Measurements from ENCODE around the gene TMEM151B.
"Not testable (repeated sequence)": the region's sequence is repeated elsewhere in the genome, so short reads cannot be mapped to it uniquely, and the experiment has no call there.

TMEM151B gene

DNA sequence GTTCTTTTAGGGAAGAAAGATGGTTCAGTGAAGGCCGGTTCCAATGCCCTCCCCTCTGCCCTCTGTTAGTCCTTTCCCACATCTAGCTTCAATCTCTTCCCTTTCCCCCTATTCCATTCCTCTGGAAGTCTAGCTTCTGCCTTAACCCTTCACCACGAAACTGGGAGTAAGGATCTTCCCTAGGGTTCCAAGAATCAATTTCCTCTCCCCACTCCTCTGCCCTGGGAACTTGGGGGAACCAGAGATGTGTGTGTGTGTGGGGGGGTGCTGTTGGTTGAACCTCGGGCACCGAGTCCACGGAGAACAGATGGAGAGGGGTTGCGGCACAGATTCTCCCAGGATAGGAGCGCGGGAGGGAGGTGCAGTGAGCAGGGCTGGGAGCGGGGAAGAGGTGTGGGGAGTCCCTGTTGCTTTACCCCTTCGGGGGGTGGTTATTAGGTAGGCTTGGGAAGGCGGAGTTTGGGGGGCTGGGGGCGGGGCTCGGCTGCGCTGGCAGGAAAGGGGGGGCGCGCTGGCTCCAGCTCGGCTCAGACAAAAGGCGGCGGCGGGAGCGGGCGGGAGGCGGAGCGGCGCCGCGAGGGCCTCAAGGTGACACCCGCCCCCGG, at the start of gene TMEM151B:
TSS of gene TMEM151B (plus strand) at position 530 of the 605 bp plus-strand sequence. CDS start 293 bp downstream, outside the sequence.
- ATAC-seq: no peak
- DNase-seq: peak; percentile 34

DNA sequence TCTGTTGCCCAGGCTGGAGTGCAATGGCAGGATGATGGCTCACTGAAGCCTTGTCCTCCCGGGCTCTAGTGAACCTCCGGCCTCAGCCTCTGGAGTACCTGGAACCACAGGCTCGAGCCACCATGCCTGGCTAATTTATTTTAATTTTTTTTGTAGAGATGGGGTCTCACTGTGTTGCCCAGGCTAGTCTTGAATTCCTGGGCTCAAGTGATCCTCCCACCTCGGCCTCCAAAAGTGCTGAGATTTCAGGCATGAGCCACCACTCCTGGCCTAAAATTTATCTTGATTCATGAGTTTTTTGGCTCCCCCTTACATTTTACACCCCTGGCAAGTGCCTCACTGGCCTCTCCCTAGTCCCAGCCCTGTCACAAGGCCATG, 49.3 kb upstream of the TMEM151B start:
- DNase-seq (no peak), ATAC-seq (no peak)

DNA sequence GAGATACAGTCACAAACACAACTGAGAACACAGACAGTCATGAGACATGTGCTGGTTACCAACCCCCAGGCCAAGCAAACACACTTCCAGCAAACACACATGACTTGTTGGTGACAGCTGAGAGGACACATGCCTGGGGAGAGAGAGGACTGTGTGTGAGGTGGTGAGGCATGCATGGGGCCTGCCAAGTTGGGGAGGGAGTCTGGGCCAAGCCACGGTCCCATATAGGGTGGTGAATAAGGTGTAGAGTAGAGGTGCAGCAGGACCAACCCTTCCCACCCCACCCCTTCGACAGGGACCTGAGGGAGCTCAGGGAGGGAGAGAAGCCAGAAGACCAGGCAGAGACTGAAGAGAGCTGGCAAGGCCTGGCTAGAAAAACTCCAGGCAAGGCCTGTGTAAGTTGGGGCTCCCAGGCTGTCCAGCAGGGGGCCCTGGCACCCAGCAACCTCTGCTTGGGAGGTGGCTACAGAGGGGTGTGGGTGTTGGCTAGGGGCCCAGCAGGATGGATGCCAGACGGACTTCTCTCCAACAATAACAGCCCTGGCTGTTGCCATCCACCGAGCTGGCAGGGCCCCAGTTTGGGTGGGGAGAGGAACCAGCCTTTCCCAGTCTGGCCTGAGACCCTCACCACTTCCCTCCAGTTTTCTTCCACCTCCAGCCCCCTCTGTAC, 48.8 kb upstream of the TMEM151B start:
- DNase-seq: peak; percentile 81
- peak; percentile 55 for ATAC-seq

DNA sequence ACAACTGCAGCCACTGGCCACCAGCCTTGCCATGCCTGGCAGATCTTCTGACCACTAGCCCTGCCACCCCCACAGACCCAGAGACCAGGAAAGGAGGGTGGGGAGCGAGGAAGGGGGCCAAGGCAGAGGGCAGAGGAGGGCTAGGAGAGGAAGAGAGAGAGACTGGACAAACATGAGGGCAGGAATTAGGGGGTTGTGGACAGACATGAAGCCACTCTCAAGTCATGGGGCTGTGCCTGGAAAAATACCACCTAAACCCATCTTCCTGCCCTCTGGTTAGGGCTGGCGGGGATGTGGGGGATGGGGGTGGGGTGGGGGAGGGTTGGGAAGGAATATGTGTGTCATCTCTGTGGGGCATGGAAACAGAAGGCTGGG, 48.3 kb upstream of the TMEM151B start:
- no peak for ATAC-seq
- no peak for DNase-seq

DNA sequence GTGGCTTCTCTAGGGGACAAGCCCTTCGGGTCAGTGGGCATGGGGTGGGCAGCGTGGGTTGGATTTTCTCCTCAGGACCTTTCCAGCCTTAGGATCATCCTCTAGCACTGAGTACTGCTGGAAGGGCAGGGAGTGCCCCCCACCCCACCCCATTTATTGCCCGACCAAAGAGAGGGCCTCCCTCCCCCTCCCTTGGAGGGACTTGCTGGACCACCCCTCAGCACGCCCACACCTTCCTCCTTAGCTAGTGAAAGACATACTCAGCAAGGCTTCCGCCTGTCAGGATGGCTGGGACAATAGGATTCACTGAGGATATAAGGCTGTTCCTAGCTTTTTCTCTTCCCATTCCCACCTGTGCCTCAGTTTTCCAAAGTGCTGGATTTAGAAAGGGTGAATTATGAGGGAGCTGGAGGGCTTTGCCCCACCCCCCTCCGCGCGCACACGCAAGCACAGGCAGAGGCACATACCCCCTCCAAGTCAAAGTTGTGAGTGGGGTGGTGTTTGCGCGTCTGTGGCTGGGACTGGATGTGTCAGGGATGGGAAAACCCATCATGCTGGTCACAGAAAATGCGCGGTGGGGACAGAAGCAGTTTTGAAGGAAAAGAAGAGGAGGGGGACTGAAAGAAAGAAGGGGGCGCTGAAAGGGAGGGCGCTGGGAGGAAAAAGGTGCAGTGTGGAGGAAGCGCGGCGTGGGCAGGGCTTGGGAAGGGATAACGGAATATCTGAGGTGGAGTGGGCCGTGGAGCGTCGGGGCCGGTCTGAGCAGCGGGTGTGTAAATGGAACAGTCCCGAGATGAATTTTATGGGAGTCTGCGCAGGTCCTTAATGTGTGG, 47.5 kb upstream of the TMEM151B start:
- peak; percentile 11 for ATAC-seq
- DNase-seq: peak; percentile 38

DNA sequence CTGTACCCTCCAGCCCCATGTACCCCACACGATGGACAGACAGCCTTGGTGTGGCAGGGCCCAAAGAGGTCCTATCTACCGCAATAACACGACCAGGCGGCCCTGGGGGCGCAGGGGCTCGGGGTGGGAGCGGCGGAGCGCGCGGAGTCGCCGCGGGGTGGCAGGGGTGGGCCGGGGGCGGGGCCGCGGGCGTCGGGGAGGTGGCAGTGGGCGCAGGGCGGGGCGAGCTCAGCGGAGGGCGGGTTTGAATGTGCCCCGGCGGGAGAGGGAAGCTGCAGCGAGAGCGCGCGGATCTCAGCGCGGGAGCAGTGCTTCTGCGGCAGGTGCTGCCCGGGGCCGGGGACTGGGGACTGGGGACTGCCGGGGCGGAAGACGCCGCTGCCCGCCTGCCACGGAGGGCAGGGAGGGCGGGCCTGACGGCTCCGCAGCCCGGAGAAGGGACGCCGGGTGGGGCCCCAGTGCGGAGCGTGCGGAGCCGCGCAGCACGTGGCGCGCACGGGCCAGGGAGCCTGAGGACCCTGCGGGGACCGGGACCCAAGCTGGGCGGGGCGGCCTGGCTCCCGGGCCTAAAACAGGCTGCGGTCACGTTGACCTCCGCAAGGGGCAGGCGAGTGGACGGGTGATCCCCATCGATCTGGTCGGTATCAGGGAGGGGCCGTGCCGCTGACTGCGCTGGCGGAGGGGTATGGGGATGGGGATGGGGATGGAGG, 46.8 kb upstream of the TMEM151B start, which contains the start of gene SLC29A1:
TSS of gene SLC29A1 (plus strand) at position 277 of the 710 bp plus-strand sequence. CDS start 3,719 bp downstream, outside the sequence.
- ATAC-seq (peak; percentile 70), DNase-seq (peak; percentile 91)

DNA sequence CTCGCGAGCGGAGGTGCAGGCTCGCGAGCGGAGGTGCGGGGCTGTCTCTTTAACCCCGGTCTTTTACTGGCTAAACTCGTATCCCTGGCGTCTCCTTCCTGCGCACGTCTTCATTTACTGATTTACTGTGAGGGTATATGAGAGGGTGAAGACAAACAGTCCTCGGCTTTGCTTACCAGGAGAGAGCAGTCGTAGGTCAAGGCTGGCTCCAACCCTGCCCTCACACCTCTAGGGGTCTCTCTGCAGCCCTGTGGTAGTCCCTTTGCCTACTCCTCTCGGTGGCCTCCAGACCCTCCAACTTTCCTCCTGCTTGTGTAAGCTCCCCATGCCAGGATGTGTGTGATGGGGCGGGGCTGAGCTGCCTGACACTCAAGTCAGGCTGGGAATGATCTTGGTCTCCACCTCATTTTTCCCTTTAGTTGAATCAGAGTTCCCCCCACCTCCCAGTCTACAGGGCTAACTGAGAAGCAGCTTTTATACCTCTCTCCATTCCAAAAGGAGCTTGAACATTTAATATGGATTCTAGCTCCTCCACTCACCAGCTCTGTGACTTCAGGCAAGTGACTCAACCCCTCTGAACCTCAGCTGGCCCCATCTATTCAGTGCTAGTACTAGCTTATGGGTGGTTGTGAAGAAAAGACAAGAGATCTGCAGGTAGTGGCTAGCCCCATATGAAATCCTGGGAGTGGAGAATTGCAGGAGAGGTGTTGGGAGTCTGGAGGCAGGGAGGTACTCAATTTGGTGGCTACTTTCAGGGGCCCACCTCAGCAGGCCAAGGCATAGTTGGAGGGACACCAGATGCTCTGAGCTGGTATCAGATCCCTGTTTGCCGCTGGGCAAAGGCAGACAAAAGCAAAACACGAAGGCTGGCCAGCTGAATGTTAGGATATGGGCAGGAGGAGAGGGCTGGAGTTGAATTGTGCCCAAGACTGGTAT, 46.0 kb upstream of the TMEM151B start:
- peak; percentile 24 for DNase-seq

DNA sequence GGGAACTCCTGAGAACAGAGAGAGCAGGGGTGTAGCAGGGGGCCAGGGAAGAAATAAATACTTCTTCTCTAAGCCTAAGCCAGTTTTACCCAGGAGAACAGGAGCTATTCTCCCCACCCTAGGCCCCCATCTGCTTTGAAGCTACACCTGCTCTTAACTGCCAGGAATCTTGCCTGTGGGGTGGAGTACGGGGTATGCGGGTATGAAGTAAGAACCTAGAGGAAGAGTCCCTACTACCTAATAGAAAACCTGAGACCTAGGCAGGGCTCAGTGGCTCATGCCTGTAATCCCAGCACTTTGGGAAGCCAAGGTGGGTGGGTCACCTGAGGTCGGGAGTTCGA, 45.3 kb upstream of the TMEM151B start:
- ATAC-seq (no peak), DNase-seq (no peak)

More for the DNA sequence above, 46.0 kb upstream of the TMEM151B start:
- no peak for ATAC-seq

DNA sequence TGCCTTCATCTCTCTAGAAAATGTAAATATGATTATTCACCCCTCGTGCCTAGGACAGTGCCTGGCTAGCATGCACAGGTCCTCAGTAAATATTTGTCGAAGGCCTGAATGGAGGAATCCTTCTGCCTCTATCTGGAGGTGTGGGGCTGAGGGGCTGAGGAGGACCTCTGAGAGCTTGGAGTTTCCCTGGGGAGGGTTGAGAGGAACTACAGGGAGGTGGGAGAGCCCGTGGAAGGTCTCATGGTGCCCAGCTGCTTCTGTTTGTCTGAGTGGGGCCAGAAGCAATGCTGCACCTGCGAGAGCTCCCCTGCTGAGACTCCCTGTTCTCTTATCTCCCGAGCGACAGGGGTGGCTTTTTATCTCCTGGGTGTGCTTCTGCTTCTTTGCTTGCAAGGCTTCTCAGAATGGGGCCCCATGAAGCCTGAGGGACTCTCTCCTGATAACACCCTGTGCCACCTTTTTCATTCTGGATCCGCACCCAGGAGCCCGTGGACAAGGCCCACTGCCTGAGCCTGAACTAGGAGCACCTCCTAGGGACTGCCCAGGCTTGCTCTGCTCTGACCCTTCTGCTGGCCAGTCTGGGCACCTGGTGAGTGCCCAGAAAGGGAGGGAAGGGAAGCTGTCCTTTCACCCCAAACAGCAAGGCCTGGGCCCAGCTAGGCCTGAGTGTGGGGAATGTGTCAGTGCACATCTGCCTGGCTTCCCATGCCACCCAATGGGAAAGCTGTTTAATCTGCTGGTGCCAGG, 44.5 kb upstream of the TMEM151B start:
- DNase-seq: no peak
- ATAC-seq: no peak

DNA sequence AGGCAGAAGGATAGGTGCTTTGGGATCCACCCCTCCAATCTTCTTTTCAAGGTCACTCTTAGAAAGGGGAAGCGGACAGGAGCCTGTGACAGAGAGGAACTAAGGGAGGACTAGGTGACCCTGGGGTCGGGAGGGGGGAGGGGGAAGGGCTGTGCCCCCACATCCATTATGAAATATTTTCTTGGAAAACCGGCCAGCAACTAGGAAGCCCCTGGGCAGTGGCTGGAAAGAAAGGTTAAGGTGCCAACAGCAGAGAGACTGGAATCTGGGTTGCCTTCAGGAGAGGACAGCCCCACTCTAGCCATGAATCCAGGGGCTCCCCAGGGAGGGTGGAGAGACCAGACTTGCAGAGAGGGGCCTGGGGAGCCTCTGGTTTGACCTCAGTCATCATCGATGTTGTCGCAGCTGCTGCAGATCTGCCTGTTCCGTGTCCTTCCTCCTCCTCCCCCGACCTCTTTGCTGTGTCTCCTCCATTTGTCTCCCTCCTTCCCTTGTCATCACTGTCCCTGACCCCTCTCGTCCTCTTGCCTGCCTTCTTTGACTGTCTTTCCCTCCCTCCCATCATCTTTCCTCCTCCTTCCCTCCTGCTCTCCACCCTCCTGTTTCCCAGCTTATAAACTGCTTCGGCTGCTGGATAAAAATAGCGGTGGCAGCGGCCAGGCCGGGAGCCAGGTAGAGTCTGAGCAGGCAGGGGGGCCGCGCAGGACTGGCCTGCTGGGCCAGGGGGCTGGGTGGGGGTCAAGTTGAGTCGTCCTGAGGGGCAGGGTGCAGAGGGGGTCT, 43.7 kb upstream of the TMEM151B start:
- no peak for ATAC-seq
- DNase-seq: no peak

DNA sequence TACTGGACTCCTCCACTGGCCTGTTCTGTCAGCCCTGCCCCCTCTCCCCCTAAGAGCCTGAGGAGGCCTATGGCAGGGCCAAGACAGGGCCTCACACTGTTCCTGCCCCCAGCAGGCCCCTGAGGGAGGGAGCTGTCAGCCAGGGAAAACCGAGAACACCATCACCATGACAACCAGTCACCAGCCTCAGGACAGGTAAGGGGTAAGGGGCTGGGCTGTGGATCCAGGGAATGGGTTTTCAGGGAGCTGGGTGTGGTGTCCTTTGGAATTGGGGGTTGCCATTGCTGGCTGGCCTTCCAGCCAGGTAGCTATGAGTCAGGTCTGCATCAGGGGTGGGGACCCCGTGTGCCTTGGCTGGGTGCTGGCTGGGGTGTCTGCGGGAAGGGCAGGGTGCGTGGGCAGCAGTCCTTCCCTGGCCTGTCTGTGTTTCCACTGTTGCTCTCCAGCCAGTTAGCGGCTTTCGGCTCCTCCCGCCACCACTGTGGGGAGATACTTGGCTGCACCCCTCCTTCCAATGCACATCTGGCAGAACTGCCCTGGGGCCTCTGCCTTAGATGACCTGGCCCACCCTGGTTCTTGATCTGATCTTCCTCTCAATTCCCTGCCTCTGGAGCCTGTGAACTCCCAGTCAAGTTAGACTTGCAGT, 43.0 kb upstream of the TMEM151B start:
- DNase-seq: no peak

DNA sequence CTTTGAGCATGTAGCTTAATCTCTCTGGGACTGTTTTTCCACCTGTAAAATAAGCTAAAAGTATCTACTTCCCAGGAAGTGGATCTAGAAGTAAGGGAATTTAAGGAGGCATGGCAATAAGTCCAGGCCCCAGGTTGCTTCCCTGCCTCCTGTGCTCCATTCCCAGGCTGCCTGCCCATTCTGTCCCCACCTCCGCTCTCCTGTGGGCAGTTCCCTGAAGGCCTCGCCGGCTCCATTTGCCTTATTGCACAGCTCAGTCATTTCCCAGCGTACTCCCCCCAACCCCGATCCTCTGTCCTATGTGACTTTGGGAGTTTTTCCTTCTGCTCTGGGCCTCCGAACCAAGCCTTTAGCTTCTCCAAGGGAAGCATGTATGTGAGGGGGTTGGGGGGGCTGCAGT, 42.2 kb upstream of the TMEM151B start:
- ATAC-seq: no peak

More for the DNA sequence above, 43.0 kb upstream of the TMEM151B start:
- no peak for ATAC-seq

DNA sequence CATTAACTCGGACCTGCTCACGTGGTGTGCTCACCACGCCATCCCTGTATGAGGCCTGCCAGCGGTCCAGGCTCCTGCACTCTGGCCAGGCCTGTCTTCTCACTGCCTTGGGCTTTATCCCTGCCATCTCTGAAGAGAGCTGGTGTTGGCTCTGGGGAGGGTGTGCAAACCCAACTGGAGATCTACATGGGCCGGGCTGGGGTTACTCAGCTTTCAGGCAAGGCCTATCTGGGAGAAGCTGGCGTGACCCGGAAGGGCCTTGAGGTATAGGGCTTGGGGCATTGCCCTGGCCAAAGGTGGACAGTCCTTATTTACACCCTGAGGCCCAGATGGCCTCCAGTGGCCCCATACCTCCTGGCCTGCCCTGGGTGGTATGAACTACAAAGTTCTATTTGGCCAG, 41.8 kb upstream of the TMEM151B start:
- DNase-seq (no peak), ATAC-seq (no peak)

More for the DNA sequence above, 42.2 kb upstream of the TMEM151B start:
- no peak for DNase-seq

DNA sequence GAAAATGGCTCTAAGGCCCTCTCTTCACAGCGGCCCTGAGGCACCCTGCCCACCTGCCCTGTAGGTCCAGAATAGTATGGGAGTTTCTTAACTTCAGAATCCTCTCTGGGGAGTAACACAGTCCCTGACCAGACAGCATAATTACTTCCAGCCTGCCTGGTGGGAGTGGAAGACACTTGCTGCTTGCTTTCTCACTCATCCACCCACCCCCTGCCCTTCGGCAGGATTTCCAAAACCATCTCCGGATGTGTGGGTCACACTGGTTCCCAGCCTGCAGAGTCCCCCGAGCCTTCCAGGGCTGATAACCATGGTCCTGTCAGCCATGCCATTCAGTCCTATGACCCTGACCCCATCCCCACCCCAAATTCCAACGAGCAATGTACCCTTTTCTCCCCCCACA, 41.4 kb upstream of the TMEM151B start:
- DNase-seq (no peak), ATAC-seq (no peak)

DNA sequence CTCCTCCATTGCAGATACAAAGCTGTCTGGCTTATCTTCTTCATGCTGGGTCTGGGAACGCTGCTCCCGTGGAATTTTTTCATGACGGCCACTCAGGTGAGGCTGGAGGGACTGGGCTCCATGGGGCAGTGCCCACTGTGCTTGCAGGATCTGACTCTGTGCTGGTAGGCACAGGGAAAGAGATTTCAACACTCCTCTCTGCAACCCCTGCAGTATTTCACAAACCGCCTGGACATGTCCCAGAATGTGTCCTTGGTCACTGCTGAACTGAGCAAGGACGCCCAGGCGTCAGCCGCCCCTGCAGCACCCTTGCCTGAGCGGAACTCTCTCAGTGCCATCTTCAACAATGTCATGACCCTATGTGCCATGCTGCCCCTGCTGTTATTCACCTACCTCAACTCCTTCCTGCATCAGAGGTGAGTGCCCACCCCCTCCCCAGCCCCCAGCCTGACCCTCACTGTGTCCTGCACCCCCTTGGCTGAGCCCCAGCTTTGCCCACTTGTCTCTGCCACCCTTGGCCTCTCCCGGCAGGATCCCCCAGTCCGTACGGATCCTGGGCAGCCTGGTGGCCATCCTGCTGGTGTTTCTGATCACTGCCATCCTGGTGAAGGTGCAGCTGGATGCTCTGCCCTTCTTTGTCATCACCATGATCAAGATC, 40.7 kb upstream of the TMEM151B start:
- DNase-seq (no peak), ATAC-seq (no peak)

DNA sequence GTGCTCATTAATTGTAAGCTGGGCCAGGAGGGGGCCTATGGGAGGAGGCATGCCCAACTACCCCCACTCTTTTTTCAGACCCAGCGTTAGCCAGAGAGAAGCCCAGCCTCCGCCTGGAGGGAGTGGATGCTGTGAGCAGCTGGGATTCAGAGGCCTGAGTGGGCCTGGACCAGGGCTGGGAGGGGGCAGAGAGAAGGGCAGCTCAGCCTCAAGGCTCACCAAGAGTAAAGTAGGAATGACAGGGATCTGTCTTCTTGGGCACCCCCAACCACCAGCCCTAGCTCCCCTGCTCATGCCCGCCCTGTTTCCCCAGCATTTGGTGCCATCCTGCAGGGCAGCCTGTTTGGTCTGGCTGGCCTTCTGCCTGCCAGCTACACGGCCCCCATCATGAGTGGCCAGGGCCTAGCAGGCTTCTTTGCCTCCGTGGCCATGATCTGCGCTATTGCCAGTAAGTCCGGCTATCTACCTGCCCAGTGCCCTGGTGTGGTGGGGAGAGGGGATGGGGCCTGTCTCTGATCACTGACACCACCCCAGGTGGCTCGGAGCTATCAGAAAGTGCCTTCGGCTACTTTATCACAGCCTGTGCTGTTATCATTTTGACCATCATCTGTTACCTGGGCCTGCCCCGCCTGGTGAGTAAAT, 40.1 kb upstream of the TMEM151B start:
- no peak for ATAC-seq
- no peak for DNase-seq

DNA sequence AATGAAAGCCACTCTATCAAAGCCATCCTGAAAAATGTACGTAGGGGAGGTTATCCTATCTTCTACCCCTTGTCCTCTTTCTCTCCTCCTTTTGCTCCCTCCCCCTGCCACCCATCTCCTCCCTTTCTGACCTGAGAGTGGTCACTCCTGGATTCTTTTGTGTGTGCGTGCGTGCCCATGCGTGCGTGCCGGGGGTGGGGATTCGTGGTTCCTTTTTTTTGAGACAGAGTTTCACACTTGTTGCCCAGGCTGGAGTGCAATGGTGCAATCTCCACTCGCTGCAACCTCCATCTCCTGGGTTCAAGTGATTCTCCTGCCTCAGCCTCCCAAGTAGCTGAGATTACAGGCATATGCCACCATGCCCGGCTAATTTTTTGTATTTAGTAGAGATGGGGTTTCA, 38.8 kb upstream of the TMEM151B start:
- not testable (repeated sequence) for DNase-seq, ATAC-seq

Data from stimulated activated naive CD8-positive, alpha-beta T cell treated with anti-CD3 and anti-CD28 coated beads, Interleukin-15, Interleukin-2, amounts not matched to agents 100 U/mL and 50 U/mL, for 24 hours (primary cell).